ENCODE measurements around the gene CTDSP2.

- TF ChIP-seq POLR2A (IDR thresholded peaks at IDR 0.05; ENCODE audit: control extremely low read depth in 1 of 2, low read depth in 2 of 2, low read length in 2 of 2) (no peak), BACH1 (IDR thresholded peaks at IDR 0.05; ENCODE audit: low read length) (no peak), CTCF (IDR thresholded peaks at IDR 0.05; ENCODE audit: control extremely low read depth in 1 of 3, insufficient read depth in 1 of 3, low read depth in 1 of 3, low read length in 3 of 3) (no peak), RXRA (IDR thresholded peaks at IDR 0.05; ENCODE audit: insufficient read depth, low read depth, low read length) (no peak), BRCA1 (IDR thresholded peaks at IDR 0.05; ENCODE audit: low read depth, low read length) (no peak), EZH2 (IDR thresholded peaks at IDR 0.05; ENCODE audit: low read depth, low read length, severe bottlenecking) (no peak), SIN3A (conservative IDR thresholded peaks at IDR 0.05 in 1 of 2, IDR thresholded peaks at IDR 0.05 in 1 of 2; ENCODE audit: low read depth in 1 of 2, low read length in 2 of 2) (no peak), TCF12 (IDR thresholded peaks at IDR 0.05; ENCODE audit: low read depth, low read length) (no peak)
Observed at GRCh38 chr12:57885207-57885606, 38.7 kb upstream of the CTDSP2 start.

All from H1 (cell line).